GM21528 (cell line): ENCODE data around the gene ABCB6.
"Not testable (repeated sequence)": the region's sequence is repeated elsewhere in the genome, so short reads cannot be mapped to it uniquely, and the experiment has no call there.

Experiments
- ATAC-seq: cut with Tn5 transposase; IDR thresholded peaks from one replicate; pipeline ENCODE4 v1.9.1; 2021; ENCODE audit warnings: mild to moderate bottlenecking, moderate library complexity; ENCODE audit not compliant: unreplicated experiment, low FRiP score

The ABCB6 gene

DNA sequence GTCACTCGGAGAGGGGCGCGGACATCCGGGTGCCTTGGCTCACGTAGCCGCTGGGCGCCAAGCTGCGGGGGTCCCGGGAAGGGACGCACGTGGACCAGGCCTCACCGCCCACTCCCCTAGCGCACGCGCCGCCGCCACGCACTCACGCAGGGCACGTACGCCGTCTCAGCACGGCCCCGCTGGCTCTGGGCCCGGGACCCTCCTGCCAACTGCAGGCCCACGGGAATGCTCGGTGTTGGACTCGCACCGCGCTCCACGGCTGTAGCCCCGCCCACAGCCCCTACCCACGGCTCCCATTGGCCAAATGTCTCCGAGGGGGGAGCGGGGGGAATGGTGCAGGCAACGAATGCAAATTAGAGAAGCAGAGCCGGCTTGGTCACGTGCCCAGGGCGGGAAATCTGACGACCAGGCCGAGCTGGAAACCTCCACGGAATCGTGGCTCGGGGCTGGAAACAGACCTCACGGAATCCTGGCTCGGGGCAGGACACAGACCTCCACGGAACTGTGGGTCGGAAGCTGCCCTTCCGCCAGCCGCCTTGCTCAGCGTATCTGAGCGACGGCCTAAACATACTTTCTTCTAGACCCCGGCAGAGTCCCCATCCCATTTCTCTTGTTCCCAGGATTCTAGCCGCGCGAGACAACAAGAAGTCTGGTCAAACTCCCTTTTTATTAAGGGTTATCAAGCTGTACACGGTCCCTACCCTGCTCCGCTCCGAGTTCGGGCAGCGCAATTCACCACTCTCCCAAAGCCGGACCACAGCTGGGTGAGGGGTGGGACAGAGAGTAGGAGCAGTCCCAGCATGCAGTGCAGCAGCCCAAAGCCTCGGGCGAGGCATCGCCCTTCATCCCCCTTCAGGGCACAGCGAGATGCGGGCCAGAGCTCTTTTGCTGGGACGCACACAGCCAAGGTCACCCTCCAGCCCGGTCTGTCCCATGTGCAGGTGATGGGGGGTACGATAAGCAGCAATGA is at the start of gene ABCB6:
Gene ABCB6, minus strand, starts transcription at position 227 of the 970 bp plus-strand sequence. CDS start 285 bp downstream, outside the sequence.
- ATAC-seq: peak; percentile 78

DNA sequence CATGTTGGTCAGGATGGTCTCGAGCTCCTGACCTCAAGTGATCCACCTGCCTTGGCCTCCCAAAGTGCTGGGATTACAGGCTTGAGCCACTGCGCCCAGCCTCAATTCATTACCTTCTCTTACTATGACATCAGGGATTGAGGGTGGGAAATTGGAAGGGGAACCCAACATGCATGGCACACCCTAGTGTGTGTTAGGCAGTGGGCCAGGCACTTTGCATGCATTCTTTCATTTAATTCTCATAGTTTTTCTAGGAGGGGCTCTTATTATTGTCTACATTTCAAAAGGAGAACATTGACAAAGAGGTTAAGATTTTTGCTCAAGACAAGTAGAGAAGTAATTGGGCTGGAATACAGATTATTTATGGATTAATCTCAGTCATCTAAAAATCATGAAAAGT is 49.5 kb upstream of the ABCB6 start:
- no peak for ATAC-seq

DNA sequence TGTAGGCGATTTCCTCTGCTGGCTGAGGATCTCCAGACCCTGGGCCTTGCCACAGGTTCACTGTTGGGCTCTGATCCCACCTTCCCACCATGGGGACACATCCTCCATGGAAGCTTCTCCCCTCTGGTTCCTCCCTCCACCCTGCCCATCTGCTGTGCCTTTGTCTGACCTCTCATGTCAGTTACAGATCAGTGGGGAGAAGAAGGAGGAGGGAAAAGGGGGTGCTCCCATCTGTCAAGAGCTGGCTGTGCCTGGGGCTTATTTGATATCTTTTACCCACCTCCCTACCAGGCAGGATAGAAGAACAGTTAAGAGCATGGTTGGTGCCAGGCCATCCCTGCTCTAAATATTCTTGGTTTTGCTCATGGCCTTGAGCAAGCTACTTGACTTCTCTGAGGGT is 48.1 kb upstream of the ABCB6 start:
- no peak for ATAC-seq

DNA sequence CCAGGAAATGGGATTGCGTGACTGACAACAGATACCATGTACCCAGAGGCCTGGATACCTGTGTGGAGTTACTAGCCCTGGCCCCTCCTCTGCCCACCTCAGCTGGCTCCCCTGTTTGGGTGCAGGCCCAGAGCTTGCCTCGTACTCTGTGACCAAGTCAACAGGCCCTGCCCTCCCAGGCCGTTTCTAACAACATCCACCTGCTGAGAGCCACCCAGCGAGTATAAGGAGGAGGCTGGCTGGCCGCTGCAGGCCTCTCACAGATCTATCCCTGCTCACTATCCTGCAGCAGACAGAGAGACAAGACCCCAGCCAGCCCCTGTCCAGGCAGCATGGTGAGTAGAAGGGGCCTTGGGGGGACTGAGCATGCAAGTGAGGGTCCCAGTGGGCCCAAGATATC is 47.5 kb upstream of the ABCB6 start:
- ATAC-seq: no peak

DNA sequence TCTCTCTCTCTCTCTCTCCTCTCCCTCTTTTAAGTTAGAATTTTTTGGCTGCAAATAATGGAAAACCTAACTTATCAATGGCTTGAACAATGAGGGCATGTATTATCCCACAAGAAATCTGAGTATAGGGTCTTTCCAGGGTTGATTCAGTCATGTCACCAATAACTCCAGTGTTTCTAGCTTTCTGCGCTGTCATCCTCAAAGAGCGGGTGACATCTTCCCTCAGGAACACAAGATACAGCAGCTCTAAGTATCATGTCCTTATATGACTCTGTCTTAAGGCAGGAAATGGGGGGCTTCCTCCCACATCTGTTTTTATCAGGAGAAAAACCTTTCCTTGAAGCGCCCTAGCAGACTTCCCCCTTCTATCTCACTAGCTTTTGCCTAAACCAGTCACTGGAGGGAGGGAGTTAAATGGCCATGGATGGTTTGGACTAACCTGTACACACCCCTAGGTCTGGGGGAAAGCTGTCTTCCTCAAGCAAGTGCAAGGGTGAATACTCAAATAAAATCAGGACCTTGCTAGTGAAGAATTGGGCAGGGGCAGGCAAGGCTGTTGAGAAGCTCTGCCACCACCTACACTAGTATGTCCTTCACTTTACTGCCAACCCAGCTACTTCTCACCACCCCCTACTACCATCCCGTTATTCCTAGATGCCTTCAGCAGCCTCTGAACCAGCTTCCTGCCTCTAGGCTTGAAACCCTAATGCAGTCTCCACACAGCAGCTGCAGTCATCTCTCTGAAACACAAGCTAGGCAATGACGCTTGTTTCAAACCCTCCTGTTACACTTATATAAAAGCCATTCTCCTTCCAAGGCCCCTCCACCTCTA is 42.5 kb upstream of the ABCB6 start:
- ATAC-seq: no peak

DNA sequence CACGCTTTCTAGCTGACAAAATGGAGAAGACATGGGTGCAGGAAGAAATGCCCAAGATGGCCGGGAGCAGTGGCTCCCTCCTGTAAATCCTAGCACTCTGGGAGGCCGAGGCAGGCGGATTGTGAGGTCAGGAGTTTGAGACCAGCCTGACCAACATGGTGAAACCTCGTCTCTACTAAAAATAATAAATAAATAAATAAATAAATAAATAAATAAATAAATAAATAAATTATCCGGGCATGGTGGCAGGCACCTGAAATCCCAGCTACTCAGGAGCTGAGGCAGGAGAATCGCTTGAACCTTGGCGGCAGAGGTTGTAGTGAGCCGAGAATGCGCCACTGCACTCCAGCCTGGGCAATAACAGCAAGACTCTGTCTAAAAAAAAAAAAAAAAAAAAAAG is 40.2 kb upstream of the ABCB6 start:
- not testable (repeated sequence) for ATAC-seq

DNA sequence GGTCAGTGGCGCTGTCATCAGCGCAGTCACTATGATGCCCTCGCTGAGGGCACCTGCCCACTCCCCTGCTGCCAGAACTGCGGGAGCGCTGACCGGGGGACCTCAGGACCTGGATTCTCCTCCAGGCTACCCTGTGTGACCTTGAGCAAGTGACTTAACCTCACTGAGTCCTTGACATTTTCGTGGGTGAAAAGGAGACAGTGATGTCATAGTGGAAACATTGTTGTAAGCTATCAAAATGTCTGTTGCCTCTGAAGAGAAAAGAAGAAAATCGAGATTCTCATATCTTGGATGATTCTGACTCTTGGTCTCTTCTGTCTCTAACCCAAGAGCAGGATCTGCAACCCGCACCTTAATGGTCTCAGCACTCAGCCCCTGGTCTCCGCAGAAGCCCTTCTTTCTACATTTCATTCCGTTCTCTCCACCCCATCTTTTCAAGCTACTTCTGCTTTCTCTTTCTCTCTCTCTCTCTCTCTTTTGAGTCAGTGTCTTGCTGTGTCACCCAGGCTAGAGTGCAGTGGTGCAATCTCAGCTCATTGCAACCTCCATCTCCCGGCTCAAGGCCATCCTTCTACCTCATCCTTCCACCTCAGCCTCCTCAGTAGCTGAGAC is 35.9 kb upstream of the ABCB6 start:
- ATAC-seq: peak; percentile 24

DNA sequence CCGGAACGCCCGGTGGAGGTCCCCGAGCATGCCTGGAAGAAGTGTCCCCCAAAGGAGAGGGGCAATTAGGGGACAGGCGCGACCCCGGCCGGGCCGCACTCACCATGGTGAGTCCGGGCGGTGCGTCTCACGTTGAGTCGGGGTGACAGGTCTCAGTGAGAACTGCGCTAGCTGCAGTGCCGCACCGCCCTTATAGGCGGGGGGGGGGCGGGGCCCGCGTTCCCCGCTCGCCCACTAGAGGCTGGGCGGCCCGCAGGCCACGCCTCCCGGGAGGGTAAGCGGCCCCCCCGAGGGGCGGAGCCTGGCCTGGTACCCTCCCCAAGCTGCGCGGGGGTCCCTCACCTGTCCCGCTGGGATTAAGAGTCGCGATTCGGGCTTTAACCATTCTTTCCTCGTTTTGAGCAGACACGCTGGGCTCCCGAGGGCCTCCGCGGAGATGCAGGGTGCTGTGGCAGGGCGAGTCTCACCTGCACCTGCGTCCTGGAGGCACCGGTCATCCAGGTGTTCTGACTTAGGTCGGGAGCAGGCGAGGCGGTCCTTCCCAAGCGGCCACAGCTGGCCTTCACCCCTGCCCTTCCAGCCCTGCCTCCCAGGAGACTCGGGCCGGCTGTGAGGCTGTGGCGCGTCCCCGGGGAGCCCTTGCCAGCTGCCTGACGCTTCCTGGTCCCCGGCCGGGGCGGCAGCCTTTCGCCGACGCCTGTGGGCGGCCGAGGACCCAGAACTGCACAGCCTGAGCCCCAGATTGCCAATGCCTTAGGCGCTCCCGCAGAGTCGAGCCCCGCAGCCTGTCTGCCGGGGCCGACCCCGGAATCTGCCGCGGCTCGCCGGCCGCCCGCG is 35.2 kb upstream of the ABCB6 start, which contains the start of gene TUBA4A:
Gene TUBA4A, minus strand, starts transcription at position 166 of the 837 bp plus-strand sequence. Its CDS starts 60 bp downstream, at position 106.
- ATAC-seq: peak; percentile 59

DNA sequence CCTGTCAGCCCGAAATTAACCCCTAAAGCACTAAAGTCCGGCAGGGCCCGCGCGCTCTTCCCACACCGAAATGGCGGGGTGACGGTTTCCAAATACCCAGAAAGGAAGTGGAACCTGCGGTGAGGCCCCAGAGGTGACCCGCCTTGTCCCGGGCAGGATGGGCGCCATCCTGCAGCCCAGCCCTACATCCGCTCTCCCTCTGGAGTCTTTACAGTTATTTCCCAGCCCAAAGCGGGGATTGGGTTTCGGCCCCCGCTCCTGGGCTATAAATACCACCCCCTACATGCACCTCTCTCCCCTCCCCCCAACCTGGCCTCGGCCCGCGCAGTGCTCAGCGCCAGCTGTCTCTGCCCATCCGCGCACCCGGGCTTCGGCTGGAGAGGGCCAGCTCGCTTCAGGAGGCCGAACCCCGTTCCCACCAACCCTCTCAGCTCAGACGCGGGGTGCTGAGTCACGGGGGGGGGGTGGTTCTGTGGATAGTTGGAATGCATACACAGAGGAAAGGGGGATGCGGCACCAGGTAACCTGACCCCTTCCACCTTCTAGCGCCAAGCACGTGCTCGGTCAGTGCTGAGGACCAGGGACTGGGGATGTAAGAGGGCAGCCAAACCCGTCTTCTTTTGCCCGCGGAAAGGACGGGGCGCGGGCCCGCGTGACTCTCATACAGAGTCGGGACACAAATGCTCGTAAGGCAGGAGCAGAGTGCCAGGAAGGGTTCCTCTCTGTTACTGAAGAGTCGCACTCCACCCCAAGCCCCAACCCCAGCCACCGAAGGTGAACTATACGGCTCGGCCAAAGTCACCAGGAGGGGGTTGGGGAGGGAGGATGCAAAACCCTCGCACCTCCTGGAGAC is 34.4 kb upstream of the ABCB6 start, which contains the start of gene TUBA4B:
Gene TUBA4B, plus strand, starts transcription at position 344 of the 853 bp plus-strand sequence. Its CDS starts 165 bp downstream, at position 509.
- peak; percentile 20 for ATAC-seq

DNA sequence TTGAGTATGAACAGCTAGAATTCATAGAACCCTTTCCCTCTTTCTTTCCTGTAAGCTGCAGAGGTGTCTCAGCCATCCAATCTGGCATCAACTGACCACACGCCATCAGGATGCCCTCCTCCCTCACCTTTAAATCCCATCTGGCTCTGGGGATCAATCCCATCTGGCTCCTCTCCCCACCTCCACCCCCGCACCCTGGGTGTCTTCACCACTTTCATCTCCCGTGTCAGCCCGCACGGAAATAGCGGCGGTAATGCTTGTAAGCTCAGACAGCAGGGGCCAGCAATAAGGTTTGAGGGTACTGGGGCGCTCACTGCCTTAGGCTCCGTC is 33.8 kb upstream of the ABCB6 start:
- no peak for ATAC-seq

DNA sequence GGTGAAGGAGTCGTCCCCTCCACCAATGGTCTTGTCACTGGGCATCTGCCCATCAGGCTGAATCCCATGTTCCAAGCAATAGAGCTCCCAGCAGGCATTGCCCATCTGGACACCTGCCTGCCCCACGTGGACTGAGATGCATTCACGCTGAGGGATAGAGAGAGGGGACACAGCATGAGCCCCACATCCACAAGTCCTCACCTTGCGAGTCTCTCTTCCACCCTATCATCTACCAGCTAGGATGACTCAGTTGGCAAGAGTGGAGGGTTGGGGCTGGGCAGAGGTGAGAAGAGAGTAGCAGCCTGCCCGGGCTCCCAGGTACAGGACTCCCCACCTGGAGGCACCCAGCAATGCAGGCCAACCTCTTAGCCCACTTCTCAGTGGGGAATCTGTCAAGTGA is 33.3 kb upstream of the ABCB6 start:
- ATAC-seq: no peak

DNA sequence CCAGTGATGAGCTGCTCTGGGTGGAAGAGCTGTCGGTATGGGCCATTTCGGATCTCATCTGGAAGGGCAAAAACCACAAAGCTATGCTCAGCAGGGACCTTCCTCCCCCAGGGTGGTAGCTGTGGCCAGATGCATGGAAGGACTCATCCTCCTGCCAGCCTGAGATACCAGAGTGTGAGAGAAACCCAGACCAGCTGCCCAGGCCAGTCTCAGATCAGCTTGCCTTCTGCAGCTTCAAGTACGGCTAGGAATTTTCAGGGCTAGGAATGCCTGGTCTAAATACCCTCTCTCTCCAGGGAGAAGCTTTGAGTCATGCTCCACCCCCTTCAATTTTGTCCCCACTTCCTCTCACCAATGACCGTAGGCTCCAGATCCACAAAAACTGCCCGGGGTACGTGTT is 32.9 kb upstream of the ABCB6 start:
- no peak for ATAC-seq

DNA sequence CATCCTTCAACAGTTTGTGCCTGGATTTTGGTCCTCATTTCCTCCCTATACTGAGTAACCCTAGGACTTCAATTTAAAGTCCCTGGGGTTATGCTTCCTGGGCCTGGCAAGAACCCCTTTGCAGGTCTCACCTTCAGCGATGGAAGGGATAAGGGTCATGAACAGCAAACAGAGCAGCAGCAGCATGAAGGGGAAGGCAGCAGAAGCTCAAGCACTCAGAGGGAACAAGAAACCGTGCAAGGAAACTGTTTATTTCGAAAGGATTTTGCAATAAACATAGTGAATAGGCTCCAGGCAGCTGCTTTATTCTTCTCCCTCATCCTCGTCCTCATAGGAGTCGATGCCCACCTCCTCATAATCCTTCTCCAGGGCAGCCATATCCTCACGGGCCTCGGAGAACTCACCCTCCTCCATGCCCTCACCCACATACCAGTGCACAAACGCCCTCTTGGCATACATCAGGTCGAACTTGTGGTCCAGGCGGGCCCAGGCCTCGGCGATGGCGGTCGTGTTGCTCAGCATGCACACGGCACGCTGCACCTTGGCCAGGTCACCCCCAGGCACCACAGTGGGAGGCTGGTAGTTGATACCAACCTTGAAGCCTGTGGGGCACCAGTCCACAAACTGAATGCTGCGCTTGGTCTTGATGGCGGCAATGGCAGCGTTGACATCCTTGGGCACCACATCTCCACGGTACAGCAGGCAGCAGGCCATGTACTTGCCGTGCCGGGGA is 31.5 kb upstream of the ABCB6 start:
- no peak for ATAC-seq

DNA sequence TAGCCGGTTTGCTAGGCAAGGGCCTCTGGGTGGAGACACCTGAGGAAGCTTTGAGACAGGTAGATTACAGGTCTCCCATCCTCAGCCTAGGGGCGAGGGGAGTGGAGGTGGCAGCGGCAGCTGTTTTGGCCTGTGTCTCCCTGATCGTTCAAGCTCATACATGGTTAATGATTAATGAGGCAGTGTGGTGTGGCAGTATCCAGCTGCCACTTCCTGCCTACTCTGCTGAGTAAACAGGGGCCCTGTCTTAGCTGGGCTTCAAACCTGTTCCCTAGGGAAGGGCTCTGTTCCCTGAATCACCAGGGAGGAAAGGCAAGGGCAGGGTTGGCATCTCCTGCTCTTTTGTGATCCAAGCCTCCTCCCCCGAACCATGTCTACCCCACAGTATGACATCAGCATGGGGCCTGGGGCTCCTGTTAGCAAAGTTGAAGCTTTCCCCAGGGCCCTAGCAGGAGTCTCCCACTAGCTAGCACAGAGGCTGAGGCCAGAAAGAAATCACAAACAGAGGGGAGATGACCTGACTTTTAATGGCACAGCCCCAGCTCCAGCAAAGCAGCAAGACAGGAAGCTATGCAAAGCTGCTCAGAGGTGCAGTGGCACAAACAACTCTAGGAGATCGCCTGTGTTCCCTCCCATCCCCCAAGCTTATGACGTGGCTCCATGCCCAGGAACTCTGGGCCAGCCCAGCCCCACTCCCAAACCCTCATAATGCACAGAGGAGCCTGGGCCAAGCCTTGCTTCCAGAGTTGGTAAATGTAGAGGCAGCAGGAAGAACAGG is 30.6 kb upstream of the ABCB6 start:
- ATAC-seq: peak; percentile 36

DNA sequence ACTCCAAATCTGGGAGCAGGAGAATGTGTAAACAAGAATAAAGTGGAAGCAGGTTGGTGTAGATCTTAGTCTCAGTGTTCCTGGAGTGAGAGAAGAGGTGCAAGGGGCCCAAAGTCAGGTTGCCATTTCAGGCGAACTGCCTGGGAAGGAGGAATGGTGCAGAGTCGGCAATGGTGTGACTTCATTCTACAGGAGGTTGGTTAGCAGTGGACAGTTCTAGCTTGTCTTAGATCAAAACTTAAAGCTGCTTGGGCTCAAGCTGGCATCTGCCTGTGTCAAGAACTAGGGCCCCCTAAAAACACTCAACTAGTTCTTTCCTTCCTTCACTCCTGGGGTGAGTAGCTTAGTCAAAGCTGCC is 30.1 kb upstream of the ABCB6 start:
- no peak for ATAC-seq

DNA sequence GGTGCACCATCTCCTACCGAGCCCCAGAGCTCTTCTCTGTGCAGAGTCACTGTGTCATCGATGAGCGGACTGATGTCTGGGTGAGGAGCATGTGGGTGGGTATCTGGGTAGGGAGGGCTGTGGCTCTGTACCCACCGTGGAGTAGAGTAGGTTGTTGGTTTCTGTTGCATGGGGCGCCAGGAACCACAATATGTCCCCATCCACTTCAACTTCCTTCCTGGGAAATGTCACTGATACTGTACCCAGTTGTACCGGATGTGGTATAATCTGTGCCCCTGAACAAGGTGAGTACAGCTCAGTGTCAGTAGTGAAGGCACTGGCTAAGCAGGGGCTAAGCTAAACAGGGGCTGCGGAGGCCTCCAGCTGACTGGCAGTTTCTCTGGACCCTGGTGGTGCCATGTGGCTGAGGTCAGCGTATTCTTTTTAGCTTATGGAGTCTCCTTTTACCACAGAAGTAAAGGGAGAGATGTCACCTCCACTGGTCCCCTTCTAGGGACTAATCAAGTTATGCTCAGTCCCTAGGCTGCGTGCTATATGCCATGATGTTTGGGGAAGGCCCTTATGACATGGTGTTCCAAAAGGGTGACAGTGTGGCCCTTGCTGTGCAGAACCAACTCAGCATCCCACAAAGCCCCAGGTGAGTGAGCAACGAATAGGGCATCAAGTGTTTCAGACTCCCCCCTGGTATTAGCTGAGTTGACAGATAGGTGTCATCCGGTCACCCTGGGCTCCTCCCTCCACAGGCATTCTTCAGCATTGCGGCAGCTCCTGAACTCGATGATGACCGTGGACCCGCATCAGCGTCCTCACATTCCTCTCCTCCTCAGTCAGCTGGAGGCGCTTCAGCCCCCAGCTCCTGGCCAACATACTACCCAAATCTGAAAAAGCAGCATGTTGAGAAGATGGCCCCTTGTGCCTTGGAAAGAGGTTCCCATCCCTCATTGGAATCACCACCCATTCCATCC is 29.2 kb upstream of the ABCB6 start:
- no peak for ATAC-seq

DNA sequence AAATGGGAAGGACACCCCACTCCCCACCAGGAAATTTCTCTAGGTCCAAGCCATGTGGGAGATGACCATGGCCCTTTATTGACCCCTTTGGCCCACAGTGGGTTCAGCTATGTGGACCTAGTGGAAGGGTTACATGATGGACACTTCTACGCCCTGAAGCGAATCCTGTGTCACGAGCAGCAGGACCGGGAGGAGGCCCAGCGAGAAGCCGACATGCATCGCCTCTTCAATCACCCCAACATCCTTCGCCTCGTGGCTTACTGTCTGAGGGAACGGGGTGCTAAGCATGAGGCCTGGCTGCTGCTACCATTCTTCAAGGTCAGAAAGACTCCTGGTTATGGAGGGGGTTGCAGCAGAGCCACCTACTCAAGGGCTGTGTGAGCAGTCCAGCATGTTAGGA is 27.8 kb upstream of the ABCB6 start:
- ATAC-seq: no peak
